ENCODE measurements around the gene CTSA.

Gene CTSA

DNA sequence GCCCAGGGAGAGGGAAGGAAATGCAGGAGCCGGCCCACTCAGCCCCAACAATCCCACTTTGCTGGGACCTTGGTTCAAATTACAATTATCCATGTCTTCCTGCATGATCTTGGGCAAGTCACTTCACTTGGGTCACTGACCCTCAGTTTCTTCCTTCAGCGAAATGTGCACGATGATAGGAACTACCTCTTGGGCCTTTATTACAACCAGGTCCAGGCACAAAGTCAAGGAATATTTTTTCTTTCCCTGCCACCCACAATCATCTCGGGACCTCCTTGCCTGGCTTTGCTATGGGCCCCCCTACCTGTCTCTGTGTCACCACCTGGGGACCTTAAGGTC is 21.2 kb downstream of the CTSA start:
- no peak for TF ChIP-seq ZFX (IDR thresholded peaks at IDR 0.05; ENCODE audit: borderline replicate concordance)
- TF ChIP-seq CTCF (IDR thresholded peaks at IDR 0.05): no peak
- no peak overlapping the region for H3K27ac ChIP-seq

DNA sequence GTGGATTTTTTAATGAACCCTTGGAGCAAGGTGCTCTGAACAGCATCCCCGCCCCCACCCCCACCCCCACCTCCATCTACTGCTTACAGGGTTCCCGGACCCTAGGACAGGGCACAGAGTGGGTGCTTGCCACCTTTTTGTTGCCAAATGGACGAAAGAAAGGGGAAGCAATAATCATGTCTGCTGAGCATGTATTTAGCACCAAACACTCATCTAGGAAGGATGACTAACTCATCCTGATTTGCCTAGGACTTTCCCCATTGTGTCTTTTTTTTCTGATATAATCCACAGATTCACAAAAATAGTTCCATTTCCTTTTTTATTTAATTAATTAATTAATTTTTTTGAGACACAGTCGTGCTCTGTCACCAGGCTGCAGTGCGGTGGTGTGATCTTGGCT is 22.0 kb downstream of the CTSA start:
- H3K27ac ChIP-seq: no peak overlapping the region
- no peak for TF ChIP-seq ZFX (IDR thresholded peaks at IDR 0.05; ENCODE audit: borderline replicate concordance)

DNA sequence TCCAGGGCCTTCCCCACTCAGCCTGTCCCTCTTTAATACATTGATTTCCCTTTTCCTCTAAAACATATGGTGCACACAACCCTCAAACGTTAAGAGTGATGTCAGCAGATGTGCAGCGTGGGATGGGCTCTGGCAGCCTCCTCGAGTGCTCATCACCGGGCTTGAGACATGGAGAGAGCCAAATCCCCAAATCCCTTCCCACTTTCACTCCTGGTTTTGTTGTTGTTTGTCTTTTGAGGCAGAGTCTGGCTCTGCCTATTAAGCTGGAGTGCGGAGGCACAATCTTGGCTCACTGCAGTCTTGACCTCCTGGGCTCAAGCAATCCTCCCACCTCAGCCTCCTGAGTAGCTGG is 26.6 kb downstream of the CTSA start:
- TF ChIP-seq ZFX (IDR thresholded peaks at IDR 0.05; ENCODE audit: borderline replicate concordance): no peak
- no peak for TF ChIP-seq CTCF (IDR thresholded peaks at IDR 0.05)
- H3K27ac ChIP-seq: no peak overlapping the region

DNA sequence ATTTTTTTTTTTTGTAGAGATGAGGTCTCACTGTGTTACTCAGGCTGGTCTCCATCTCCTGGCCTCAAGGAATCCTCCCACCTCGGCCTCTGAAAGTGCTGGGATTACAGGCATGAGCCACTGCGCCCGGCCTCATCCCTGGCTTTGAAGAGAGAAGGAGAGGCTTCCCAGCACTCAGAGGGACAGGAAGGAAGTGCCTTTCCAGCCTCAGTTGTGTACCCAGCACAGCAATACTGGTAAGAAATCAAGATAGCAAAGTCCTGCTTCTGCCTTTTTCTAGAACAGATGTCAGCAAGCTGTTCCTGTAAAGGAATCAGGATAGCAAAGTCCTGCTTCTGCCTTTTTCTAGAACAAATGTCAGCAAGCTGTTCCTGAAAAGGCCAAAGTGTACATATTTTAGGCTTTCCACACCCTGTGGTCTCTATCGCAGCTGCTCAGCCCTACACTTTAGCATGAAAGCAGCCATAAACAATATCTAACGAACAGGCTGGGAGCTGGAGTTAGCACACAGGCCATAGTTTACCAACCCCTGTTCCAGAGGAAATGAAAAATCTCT is 27.1 kb downstream of the CTSA start:
- TF ChIP-seq ZFX (IDR thresholded peaks at IDR 0.05; ENCODE audit: borderline replicate concordance) (no peak), CTCF (IDR thresholded peaks at IDR 0.05) (no peak)
- no peak overlapping the region for H3K27ac ChIP-seq

DNA sequence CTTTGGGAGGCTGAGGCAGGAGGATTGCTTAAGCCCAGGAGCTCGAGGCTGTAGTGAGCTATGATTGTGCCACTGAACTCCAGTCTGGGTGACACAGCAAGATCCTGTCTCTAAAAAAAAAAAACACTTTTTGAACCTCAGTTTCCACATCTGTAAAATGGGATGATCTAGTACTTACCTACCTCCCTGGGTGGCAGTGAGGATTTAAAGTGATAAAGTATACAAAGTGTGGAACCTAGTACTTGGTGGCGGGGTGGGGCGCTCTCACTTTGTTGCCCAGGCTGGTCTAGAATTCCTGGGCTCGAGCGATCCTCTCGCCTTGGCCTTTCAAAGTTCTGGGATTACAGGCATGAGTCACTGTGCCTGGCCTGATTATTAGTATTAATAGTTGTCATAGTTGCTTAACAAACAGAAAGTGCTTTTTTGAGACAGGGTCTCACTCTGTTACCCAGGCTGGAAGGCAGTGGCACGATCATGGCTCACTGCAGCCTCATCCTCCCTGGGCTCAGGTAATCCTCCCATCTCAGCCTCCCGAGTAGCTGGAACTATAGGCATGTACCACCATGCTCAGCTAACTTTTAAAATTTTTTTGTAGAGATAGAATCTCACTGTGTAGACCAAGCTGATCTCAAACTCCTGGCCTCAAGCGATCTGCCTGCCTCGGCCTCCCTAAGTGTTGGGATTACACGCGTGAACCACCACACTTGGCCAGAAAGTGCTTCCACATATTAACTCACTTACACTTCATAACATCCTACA is 27.8 kb downstream of the CTSA start:
- H3K27ac ChIP-seq: no peak overlapping the region
- TF ChIP-seq ZFX (IDR thresholded peaks at IDR 0.05; ENCODE audit: borderline replicate concordance) (no peak), CTCF (IDR thresholded peaks at IDR 0.05) (no peak)

GRCh38 chr20:45919542-45920399 is 28.6 kb downstream of the CTSA start:
- TF ChIP-seq ZFX (IDR thresholded peaks at IDR 0.05; ENCODE audit: borderline replicate concordance): no peak
- no peak for TF ChIP-seq CTCF (IDR thresholded peaks at IDR 0.05)
- no peak overlapping the region for H3K27ac ChIP-seq

GRCh38 chr20:45920462-45921336 is 29.6 kb downstream of the CTSA start:
- TF ChIP-seq CTCF (IDR thresholded peaks at IDR 0.05) (no peak), ZFX (IDR thresholded peaks at IDR 0.05; ENCODE audit: borderline replicate concordance) (no peak)
- no peak overlapping the region for H3K27ac ChIP-seq

Measured in 22Rv1 (cell line).